Measurements from ENCODE around the gene USP38.
"Not testable (repeated sequence)": the region's sequence is repeated elsewhere in the genome, so short reads cannot be mapped to it uniquely, and the experiment has no call there.

The USP38 gene

DNA sequence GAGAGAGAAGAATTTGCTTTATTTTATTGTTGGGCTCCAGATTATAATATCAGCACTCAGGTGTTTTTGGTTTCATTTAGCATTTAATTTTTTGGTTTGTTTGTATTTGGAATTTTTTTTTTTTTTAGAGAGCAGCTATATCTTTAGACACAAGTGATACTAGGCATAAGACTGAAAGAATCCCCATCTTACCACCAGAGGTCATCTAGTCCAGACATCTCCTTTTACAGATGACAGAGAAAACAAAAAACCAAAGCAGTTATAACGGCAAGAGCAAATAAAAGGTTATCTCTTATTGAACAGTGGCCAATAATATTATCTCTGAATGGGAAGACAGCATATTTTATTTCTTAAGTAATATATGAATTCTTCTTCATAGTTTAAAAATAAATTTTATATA is 22.8 kb downstream of the USP38 start:
- no peak for DNase-seq

DNA sequence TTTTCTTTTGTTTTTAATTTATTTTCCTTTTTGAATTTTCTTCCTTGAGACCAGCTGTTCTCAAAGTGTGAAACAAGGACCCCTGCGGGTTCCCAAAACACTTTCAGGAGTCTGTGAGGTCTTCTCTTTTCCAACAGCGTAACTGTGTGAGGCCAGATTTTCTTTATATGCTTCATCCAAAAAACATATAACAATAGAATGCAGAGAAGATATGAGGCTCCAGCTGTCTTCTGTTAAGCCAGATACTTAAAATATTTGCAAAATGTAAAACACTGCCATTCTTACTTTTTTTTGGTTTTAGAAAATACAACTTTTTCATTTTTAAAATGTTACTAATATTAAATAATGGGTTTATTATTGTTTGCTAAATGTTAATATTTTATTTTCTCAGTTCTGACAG is 27.8 kb downstream of the USP38 start:
- DNase-seq: no peak

DNA sequence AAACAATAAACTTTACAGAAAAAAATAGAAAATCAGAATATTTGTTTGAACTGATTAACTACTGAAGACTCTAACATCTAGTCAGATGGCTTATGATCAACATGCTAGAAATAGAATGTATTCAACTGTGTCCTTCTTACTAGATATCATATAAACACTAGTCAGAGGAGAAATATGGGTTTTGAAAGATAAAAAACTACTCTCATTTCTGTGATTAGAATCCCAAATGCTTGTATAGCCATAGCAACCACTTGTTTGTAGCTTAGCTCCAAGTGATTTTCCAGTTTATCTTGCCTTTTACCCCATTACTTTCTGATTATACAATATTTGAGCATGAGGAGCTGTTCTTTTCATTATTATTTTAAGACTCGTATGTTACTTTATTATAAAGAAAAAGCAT is 31.2 kb downstream of the USP38 start:
- no peak for DNase-seq

DNA sequence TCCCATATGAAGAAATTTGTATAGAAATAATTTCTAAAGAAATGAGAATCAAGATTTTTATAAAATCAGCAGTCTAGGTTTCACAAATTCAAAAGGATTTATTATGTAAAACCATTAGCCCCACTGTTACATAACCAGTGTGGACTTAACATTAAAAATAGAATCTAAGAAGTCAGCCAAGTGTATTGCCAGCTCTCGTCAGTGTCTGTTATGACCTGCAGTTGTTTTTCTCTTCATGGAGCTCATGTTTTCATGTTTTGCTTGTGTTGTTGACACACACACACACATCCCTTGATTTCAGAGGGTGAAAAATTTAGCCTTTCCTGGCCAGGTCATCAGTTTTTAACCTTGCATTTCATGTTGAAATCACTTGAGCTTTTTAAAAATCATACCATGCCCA is 39.5 kb downstream of the USP38 start:
- DNase-seq: no peak

- DNase-seq: no peak
These were observed 40.5 kb downstream of the USP38 start for GRCh38 chr4:143225167-143225566.

DNA sequence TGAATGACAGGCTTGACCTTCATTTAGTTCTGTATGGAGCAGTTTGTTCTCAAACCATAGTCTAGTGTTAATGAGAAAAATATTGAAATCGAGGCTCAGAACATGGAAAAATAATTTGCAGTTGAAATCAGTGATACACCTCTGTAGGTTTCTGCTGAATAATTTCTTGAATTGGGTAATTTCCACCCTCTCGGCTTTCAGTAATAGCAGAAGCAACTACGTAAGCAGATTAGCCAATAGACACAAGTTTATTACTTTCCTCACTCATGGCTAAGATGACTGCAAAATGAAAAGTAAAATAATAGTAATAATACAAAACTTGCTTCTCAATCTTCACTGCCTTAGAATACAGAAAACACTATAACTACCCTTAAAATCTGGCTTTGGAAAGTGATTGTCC is 46.0 kb downstream of the USP38 start:
- no peak for DNase-seq

DNA sequence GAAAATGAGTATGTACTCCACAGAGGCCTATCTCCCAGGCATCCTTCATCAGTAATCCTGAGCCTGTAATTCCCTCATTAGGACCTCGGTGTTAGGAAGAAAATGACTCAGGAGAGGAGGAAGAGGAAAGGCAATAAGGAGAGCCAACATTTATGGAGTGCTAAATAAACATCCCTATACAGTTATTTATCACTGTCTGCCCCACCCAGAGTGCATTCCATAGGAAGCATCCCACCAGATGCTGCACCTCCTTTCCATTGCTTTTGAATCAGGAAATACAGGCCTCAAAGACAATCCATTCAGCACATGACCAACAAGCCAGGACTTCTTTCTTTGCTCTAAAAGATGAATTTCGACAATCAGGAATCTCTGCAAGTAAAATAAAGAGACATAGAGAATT is 47.6 kb downstream of the USP38 start:
- DNase-seq: no peak

DNA sequence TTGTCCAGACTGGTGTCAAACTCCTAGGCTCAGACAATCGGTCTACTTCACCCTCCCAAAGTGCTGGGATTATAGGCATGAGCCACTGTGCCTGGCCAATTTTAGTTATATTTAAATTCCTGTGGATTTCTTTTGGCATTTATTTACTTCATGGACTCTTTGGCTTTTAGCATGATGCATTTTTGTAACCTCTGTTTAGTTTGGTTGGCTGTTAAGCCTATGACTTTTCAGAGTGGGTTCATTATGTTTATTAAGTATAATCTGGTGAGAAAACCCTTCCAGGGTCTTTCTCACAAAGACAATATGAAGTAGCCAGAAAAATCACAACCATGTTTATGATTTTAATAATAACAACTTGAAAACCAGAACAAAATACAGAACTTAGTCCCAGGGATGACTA is 49.4 kb downstream of the USP38 start:
- DNase-seq: no peak

DNA sequence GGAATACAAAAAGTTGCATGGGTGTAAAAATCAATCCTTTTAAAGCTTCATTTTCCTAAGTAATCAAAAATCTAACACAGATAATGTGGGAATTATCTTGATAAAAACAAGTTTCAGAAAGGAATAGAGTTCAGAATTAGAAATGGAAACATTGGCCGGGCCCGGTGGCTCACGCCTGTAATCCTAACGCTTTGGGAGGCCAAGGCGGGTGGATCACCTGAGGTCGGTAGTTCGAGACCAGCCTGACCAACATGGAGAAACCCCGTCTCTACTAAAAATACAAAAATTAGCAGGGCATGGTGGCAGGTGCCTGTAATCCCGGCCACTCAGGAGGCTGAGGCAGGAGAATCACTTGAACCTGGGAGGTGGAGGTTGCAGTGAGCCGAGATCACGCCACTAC is 52.5 kb downstream of the USP38 start:
- DNase-seq: not testable (repeated sequence)

GRCh38 chr4:143240939-143241679 is 56.4 kb downstream of the USP38 start:
- DNase-seq: no peak

GRCh38 chr4:143241892-143242291 is 57.2 kb downstream of the USP38 start:
- DNase-seq: no peak

DNA sequence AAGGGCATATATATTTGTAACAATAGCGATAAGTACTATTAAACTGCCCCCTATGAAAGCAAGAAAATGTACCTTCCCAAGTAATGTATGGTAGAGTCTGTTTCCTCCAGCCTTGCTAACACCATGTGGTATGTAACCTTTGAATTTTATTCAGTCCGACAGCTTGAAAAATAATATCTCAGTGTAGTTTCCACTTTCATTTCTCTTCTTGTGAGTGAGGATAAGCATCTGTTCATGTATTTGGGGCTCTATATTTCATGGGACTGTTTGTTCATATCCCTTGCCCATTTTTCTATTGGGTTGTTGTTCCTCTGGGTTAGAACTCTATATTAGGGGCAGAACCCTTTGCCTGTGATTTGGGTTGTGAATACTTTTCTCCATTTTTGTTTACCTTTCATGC is 58.3 kb downstream of the USP38 start:
- no peak for DNase-seq

DNA sequence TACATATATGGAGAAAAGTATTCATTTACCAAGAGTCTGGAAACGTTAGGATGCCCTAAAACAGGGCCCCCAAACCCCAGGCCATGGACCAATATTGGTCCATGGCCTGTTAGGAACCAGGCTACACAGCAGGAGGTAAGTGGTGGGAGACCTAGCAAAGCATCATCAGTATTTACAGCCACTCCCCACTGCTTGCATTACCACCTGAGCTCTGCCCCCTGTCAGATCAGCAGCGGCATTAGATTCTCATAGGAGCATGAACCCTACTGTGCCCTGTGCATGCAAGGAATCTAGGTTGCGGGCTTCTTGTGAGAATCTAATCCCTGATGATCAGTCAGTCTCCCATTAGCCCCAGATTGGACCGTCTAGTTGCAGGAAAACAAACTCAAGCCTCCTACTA is 62.3 kb downstream of the USP38 start:
- DNase-seq: no peak

- DNase-seq: no peak
These were observed 63.1 kb downstream of the USP38 start for GRCh38 chr4:143247866-143248265.

DNA sequence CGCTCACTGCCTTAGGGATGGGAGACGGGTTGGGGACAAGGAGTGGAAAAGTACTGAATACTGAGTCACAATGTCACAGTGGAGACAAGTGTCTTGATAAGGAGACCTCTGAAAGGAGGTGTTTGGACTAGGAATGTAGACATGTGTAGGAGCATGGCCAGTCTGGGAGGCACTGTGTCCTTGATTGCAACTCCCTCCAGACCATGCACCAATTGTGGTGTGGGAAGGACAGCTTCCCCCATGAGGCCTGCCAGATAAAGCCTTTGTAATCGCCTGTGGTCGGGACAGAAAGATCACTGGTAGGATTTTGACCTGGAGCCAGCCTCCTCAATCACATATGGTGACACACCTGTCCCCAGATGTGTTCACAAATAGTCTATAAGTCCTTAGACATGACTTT is 64.1 kb downstream of the USP38 start:
- DNase-seq: no peak

DNA sequence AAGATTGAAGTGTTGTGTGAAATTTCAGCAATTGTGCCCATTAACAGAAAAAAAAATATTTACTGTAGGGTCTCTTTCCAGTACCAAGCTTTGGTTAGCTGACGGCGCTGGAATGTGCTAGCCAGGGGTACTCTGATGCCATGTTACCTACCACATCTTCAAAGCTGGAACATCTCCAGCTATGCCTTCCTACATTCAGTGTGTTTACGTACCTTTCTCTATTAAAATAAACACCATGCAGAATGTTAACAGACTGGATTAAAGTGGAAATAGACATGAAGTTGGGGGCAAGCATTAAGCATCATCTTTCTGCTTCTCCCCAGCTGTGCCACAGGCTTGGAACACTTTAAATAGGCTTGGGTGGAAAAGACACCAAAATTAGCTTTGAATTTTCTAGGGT is 65.9 kb downstream of the USP38 start:
- no peak for DNase-seq

DNA sequence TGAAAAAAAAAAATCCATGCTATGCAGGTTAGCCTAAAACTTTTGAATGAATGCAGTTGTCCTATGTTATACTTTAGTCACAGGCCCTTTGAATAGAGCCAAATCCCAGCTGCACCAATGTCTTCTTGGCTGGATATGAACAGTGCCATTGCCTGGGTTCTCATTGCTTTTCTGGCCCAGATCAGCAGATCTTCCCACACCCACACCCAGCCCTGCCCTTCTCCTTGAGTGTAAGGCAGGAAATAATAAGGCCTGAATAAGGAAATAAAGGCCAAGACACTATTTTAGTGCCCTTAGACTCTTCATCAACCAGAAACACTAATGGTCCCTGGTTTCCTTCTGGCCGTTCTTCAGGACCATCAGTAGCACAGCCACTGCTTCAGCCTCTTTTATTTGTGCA is 66.6 kb downstream of the USP38 start:
- DNase-seq: no peak

DNA sequence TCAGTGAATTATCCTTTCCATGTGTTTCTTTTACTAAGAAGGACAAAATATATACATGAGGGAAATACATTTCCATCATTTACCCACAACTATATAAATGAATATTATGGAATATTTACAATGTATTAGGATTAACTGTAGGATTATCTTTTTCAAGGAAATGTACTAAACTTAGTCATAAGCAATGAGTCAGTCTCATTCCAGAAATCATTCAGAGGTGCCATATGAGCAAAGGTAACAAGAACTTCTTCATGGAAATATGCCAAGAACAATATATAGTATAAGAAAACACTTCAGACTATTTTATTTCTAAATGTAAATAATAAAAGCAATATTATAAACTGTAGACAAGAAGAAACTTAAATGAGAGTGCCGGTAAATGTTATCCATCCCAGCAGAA is 67.1 kb downstream of the USP38 start:
- DNase-seq: no peak

DNA sequence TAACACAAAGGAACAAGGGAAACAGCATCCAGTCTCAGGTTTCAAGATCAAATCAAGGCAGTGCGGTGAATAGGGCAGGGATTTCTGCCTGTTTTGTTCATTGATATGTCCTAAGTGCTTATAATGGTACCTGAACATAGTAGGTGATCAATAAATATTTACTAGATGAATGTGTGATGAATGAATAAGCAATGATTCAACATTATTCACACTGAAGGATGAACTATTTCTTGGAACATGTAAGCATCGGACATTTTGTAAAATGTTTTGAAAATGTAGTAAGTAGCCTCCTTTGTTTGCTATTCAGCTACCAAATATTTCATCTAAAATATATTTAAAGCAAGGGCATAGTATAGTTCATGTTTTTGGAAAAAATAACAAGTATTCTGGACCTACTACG is 67.8 kb downstream of the USP38 start:
- no peak for DNase-seq

- DNase-seq: no peak
These were observed 68.4 kb downstream of the USP38 start for GRCh38 chr4:143253166-143253565.

DNA sequence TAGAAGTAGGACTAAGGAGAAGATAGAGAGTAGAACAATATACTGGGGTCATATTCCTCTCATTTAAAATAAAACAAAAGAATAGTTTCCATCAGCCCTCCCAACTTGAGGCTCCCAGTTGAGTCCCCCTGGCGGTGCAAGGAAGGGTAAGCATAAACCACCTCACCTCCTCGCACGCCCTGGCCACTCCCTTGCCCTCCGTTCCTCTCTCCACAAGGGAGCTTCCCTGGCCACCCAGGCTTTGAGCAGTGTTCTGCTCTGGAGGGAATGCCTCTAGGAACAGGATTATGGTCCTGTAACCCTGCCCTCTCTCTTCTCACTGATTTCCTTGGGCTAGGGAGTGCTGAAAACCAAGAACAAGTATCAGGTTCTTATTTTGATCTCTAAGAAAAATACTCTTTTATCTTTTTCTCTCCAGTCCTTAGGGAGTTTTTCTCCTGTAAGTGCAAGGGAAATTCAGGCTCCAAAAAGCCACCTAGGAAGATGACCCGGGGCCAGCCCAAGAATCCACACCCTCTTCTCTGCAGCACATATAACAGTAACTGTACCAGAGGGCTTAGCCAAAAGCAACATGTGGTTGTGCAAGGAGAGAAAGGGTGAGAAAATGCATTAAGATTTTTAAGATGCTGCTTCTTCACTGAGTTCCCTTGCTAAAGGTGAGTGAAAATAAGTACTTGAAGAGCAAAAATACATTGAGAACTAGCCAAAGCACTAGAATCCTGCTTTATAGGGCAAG is 69.9 kb downstream of the USP38 start:
- no peak for DNase-seq

GRCh38 chr4:143256456-143256855 is 71.7 kb downstream of the USP38 start:
- DNase-seq: no peak

GRCh38 chr4:143257356-143257755 is 72.6 kb downstream of the USP38 start:
- DNase-seq: no peak

GRCh38 chr4:143260750-143261149 is 76.0 kb downstream of the USP38 start:
- no peak for DNase-seq

- no peak for DNase-seq
These were observed 78.1 kb downstream of the USP38 start for GRCh38 chr4:143262838-143263237.
